Measurements from ENCODE around the gene SLC34A1.

SLC34A1 gene

GRCh38 chr5:177447611-177448243 is 63.5 kb downstream of the SLC34A1 start:
- peak; percentile 39 for FAIRE-seq

Measured in A204.1 (cell line).